A204.1 (cell line): ENCODE results near the gene MYH7.

Experiments
- FAIRE-seq: peaks from 2 replicates; lab custom pipeline; 2012; peaks lifted over from hg19 to GRCh38; lab: Jason Lieb, UNC

MYH7 gene

DNA sequence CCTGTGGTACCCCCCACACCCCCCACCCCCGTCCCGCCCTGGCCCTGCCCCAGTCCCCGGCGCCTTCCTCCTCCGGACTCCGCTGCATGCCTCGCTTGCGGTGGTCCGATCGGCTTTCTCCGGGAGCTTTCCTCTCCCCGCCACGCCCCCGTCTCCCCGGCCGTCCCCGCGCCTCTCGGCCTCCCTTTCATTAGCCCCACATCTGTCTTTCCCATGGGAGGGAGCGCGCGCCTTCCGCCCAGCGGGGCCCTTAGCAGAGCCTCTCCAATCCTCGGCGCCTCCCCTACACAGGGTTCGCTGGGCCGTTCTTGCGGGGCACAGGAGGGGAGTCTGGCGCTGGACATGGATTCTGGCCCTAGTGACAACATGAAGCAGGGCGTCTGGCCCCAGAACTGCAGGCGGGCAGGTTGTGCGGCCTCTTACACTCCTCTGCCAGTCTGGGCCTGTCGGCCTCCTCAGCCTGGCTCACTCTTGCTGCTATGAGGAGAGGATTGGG is 69.0 kb downstream of the MYH7 start:
- FAIRE-seq: no peak

DNA sequence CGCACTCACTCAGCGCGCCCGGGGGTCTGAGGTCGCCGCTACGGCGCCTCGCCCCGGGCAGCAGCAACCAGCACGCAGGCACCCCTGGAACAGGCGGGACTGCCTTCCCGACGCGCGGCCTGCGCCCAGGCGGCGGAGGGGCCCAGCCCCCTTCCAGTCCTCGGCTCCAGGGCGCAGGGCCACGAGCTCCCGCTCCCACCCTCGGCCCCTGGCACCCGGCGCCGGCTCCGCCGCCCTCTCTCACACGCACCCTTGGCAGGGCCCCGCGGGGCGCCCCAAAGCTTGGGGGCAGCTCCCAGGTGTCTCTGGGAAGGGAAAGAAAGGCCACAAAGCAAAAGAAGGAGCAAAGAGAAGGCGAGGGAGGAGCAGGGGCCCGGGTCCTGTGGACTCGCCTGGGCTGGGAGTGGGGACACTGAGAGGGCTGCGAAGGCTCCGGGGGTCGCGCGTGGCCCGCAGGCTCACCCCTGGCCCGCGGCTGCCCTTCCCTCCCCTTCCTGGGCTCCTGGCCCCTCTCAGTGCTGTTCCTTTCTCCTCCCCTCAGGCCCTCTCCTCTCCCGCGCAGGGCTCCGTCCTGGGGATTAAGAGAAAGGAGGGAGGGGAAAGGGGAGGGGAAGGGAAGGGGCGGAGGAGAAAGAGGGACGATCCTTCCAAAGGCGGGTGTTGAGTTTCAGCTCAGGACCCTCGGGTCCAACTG is 69.6 kb downstream of the MYH7 start:
- no peak for FAIRE-seq

DNA sequence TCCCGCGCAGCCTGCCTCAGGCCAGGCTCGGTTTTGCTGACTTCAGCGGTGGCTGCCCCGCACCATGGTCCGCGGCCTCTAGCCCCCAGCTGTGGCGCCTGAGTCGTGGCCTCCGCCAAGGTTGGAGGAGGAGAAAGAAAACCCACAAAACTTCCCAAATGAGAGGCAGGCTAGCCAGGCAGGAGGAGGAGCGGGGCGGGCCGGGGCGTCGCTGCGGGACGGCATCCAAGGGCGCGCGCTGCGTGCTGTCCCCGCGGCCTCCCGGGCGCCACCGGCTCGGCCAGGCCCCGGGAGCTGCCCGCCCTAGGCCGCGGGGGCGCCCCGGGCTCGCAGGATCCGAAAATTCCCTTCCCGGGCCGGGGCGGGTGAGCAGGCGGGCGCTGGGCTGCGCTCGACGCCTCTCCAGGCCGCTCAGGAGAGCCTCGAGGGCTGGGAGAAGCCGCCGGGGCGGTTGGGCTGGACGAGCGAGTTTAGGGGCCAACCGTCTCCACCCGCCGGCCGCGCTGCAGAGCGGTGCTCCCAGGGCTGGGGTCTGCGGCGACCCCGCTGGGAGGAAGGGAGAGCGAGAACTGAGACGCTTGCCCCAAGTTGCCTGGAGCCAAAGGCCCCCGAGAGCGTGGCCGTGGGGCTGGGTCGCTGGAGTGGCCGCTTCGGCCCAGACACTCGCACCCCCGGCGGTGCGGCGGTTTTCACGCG is 70.3 kb downstream of the MYH7 start, which contains the start of gene EFS:
EFS (minus strand) TSS at position 137 of the 696 bp plus-strand sequence. CDS start 147 bp downstream, outside the sequence.
- FAIRE-seq: no peak

DNA sequence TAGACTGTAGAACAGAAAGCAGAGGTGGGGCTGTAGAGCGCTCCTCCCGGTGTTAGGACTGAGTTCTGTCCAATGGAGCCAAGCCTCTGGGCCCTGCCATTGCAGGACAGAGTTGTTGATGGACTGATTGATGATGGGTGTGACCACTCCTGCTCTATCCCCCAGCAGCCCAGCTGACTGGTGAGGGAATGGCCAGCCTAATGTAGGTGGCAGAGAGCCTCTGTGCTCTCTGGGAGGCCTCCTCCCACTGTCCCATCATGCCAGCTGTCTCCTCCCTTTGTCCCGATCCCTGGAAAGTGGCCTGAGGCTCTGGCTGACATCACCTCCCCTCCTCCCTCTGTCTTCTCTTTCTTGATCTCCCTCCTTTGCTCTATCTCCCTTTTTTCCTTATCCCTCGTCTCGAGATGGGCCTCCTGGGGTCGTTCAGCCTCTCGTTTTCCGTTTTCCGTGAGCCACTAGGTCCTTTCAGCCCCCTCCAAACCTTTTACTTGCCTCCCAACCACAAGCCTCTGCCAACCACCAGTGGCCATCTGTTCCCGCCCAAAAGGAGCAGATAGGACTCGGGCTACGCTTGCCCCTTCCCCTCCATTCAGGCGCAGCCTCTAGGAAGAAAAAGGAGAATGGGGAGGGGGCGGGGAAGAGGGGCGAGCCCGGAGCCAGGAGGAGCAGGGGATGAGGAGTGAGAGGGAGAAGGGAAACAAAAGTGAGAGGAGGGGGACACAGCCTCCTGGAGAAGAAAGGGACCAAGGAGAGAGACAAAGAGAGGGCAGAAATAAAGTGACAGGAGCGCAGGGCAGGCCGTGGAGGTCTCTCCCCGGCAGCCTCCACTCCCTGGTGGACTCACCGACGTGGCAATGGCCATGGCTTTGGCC is 71.1 kb downstream of the MYH7 start:
- FAIRE-seq: no peak
